ENCODE data around the gene BASP1.

DNA sequence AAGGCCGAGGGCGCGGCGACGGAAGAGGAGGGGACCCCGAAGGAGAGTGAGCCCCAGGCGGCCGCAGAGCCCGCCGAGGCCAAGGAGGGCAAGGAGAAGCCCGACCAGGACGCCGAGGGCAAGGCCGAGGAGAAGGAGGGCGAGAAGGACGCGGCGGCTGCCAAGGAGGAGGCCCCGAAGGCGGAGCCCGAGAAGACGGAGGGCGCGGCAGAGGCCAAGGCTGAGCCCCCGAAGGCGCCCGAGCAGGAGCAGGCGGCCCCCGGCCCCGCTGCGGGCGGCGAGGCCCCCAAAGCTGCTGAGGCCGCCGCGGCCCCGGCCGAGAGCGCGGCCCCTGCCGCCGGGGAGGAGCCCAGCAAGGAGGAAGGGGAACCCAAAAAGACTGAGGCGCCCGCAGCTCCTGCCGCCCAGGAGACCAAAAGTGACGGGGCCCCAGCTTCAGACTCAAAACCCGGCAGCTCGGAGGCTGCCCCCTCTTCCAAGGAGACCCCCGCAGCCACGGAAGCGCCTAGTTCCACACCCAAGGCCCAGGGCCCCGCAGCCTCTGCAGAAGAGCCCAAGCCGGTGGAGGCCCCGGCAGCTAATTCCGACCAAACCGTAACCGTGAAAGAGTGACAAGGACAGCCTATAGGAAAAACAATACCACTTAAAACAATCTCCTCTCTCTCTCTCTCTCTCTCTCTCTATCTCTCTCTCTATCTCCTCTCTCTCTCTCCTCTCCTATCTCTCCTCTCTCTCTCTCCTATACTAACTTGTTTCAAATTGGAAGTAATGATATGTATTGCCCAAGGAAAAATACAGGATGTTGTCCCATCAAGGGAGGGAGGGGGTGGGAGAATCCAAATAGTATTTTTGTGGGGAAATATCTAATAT is 58.1 kb downstream of the BASP1 start:
- TF ChIP-seq ZFP30 (CRISPR knock-in tag; IDR thresholded peaks at IDR 0.05) (no peak), TOX (CRISPR knock-in tag; IDR thresholded peaks at IDR 0.05; ENCODE audit: borderline replicate concordance) (no peak), RARB (CRISPR knock-in tag; IDR thresholded peaks at IDR 0.05) (no peak)
